GM21526 (cell line): ENCODE measurements around the gene SLC38A2.

ENCODE experiments used
- ATAC-seq: cut with Tn5 transposase; IDR thresholded peaks from one replicate; pipeline ENCODE4 v1.9.1; 2021; ENCODE audit warnings: moderate library complexity; ENCODE audit not compliant: unreplicated experiment, low FRiP score

The SLC38A2 gene

DNA sequence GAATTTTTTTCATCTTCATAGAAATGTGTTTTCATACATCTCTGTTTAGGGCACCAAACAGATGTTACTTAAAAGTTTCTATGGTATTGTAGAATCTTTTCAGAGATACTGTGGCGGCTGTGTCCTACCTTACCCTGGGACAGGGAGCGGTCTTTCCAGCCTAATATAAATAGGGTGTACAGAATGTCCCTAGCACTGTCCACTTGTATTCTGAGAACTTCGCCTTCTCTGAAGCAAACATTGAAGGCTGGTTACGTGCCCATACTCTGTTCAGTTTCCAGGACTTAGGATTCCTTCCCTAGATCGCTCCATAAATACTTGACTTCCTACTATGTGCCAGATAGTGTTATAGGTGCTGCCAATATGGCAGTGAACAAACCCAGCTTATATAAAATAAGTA is 24.3 kb upstream of the SLC38A2 start:
- ATAC-seq, result no peak

- no peak for ATAC-seq
Measured at GRCh38 chr12:46395388-46395787, 22.8 kb upstream of the SLC38A2 start.

GRCh38 chr12:46391630-46392029 is 19.1 kb upstream of the SLC38A2 start:
- no peak for ATAC-seq

- no peak for ATAC-seq
Measured at GRCh38 chr12:46390881-46391280, 18.3 kb upstream of the SLC38A2 start.

GRCh38 chr12:46390304-46390703 is 17.7 kb upstream of the SLC38A2 start:
- no peak for ATAC-seq

DNA sequence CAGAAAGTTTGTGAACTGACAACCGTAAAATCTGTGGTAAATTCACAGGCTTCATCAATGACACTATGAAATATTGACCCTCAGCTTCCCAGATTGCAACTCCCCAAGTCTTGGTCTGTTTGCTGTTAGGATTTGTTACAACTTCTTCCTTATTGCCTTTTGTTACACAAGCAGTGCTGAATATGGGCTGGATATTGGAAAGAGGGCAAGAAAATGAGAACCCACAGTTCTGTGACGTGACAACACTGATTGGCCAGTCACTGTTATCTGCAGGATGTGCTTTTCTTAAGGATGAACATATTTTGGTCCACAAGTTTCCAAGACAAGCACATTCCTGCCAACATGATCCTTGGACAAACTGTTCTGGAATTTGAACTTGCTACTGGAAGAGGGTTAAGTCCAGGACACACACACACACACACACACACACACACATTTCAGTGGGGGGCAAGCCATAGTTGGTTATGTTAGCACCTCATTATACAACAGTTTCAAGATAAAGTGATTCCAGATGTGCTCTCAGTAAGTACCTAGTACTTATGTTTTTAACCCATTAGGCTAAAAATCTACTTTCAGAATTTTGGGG is 16.6 kb upstream of the SLC38A2 start:
- no peak for ATAC-seq

- ATAC-seq, result peak; percentile 63
Measured at GRCh38 chr12:46388427-46389021, 16.0 kb upstream of the SLC38A2 start.

- no peak for ATAC-seq
Measured at GRCh38 chr12:46387670-46388069, 15.1 kb upstream of the SLC38A2 start.

DNA sequence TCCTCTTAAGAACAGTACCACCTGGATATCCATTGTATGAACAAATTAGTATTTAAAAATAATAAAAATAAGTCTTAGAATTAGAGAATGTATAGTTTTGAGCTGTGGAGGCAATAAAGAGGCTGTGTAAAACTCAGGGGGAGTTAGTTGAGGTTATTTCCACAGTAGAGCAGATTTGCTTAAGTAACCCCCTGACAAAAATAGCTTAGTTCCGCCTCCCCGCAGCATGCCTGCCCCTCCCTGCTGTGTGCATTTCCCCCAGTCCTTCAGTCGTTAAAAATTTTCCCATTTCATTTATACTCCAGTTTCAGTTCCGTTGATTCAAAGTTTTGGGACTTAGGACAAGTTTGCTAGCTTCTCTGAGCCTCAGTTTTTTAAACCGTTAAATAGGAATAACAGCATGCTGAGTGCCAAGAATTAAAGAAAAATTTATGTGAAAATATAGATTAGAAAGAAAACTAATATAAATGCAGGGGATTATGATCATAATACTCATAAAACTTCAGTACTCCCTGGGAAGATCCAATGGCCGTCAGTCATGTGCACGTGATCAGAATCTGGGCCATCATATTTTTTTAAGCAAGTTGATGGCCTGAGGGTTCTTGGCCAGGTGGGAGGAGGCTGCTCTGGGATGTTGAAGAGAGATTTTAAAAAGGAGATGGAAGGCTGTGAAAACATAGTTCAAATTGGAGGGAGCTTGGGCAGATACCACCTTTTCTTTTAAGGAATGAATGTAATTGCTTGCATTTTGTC is 14.5 kb upstream of the SLC38A2 start:
- ATAC-seq, result no peak

GRCh38 chr12:46386360-46386867 is 13.8 kb upstream of the SLC38A2 start:
- ATAC-seq, result no peak

- ATAC-seq, result no peak
Measured at GRCh38 chr12:46385438-46385837, 12.9 kb upstream of the SLC38A2 start.

- ATAC-seq, result no peak
Measured at GRCh38 chr12:46384451-46385309, 12.1 kb upstream of the SLC38A2 start.

DNA sequence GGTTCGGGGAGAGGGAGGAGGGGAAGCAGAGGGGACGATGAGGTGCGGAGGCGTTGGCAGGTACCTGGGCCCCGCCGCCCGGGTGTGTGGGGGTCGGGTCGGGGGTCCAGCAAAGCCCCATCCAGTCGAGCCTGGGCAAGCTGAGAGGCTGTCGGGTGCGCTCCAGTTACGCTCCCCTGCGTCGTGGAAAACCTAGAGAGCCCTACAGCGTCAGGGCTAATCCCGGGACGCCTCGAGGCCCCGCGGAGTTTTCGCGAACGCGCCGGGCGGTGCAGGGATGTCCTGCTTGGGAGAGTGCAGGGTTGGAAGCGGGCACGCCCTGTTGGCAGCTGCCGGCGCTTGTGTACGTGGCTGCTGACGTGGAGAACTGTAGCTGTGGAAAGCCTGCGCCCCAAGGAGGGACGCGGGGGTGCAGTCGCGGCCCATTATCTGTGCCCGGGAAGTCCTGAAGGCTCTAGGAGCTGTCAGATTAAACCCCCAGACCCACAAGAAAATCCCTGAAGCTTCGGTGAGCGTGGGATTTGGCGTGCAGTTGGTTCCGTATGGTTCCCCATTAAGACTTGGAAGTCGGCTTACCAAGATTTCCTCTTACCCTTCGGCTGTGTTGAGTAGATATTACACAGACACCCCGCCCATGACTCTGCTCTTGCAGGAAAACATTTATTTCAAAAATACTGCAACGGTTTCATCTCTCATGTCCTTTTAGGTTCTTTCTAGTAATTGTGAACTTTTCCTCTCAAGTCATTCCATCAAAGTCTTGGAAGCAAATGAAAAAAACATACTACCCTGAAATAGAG is 11.3 kb upstream of the SLC38A2 start:
- peak; percentile 39 for ATAC-seq

DNA sequence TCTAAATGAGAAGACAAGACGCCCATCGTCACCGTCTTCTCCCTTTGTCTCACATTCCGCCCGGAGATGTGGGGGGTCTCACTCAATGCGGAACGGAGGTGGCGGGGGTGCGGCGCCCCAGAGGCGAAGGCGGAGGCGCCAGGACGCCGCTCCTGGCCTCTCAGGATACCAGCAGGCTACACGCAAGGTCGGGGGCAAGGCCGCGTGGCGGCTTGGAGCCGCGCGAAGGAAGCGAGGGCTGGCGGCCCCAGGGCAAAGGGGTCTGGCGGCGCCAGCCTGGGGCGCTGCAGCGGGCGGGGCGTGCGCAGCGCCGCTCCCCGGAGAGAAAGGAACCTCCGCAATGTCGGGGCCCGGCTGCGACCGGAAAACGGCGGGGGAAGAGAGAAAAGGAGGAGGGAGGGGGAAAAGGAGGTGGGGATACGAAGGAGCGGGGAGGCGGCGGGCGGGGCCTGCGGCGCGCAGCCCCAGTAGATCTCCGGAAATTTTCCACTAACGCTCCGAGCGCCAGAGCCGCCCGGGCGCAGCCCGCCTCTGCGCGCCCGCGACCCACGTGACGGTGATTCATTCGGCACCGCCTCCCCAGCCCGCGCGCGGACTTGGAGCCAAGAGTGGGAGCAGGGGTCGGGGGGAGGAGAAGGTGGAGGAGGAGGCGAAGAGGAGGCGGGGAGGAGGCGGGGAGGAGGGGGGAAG is 10.5 kb upstream of the SLC38A2 start:
- ATAC-seq, result peak; percentile 65

DNA sequence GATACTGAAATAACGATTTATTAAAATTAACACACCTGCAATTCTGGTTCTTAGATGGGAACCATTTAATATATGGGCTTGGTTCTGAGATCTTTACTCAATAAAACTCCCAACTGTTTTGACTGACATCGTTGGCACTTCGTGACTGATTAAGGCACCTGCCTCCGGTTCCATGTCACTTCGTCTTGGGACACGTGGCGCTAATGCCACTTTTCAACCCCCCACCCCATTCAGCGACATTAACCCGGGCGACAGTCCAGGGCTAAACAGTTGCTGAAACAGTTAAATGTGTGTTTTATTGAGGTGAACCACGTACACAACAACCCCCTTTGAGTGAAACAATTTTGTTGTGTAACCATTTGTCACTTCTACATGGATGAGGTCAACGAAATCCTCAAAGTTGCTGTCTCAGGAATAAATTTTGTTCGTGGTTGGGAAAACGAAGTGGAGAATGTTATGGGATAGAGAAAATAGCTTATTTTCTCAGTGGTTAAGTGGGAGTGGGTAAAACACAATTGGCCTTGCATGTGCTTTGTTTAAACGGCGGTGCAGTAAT is 9.9 kb upstream of the SLC38A2 start:
- no peak for ATAC-seq

DNA sequence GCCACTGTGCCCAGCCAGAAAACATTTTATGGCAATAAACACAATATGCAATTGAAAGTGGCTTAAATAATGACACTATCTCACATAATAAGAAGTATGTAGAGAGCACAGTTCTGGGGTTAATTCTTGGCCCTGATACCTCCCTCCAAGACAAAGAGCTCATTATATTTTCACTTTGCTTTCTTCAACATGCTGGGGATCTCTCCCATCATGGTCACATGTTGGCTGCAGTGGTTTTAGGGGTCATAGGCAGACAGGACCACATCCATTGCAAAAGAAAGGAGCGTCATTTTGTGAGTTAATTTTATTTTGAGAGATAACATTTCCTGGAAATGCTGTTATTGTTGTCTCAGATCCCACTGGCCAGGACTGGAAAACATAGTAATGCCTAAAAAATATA is 8.3 kb upstream of the SLC38A2 start:
- no peak for ATAC-seq

DNA sequence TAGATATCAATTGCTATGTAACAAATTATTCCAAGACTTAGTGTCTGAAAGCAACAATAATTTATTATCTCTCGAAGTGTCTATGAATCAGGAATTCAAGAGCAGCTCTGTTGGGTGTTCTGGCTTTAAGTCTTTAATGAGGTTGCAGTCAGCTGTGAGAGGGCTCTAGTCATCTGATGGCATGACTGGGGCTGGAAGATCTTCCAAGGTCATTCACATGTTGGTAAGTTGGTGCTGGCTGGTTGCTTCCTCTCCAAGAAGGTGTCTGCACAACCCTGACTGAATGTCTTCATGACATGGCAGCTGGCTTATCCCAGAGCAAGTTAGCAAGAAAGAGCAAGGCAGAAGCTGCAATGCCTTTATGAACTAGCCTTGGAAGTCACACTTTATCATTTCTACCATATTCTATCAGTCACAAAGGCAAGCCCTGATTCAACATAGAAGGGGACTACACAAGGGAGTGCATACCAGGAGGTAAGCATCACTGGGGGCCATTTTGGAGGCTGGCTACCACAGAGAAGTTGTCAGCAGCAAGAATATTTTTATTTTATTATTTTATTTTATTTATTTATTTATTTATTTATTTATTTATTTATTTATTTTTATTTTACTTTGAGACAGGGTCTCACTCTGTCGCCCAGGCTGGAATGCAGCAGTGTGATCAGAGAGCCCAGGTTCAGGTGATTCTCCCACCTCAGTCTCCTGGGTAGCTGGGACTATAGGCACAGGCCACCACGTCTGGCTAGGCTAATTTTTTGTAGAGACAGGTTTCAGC is 7.6 kb upstream of the SLC38A2 start:
- no peak for ATAC-seq

DNA sequence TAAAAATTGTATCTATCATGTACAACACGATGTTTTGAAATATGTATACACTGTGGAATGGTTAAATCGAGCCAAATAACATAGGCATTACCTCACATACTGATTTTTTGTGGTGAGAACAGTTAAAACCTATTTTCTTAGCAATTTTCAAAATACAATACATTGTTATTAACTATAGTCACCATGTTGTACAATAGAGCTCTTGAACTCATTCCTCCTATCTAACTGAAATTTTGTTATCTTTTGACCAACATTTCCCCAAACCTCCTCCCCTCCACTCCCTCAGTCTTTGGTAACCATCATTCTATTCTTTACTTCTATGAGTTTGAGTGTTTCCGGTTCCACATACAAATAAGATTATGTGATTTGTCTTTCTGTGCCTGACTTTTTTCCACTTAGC is 6.8 kb upstream of the SLC38A2 start:
- ATAC-seq, result no peak
